ENCODE measurements around the gene MYO6.
"Not testable (repeated sequence)": the region's sequence is repeated elsewhere in the genome, so short reads cannot be mapped to it uniquely, and the experiment has no call there.

Gene MYO6

GRCh38 chr6:75893776-75894152, 144.7 kb downstream of the MYO6 start:
- peak; percentile 19 for DNase-seq

GRCh38 chr6:75896526-75896925, 147.5 kb downstream of the MYO6 start:
- no peak for DNase-seq

GRCh38 chr6:75900216-75900615, 151.2 kb downstream of the MYO6 start:
- DNase-seq = not testable (repeated sequence)

GRCh38 chr6:75905129-75905528, 156.1 kb downstream of the MYO6 start:
- DNase-seq = not testable (repeated sequence)

GRCh38 chr6:75906871-75907270, 157.8 kb downstream of the MYO6 start:
- peak; percentile 13 for DNase-seq

- no peak for DNase-seq
These were observed 158.4 kb downstream of the MYO6 start for GRCh38 chr6:75907444-75907843.

- DNase-seq = no peak
These were observed 164.0 kb downstream of the MYO6 start for GRCh38 chr6:75913040-75913439.

- DNase-seq = peak; percentile 60
These were observed 173.2 kb downstream of the MYO6 start for GRCh38 chr6:75922226-75922625.

- DNase-seq = no peak
These were observed 177.5 kb downstream of the MYO6 start for GRCh38 chr6:75926293-75927168.

GRCh38 chr6:75931011-75931680, 182.1 kb downstream of the MYO6 start:
- DNase-seq = no peak

- peak; percentile 59 for DNase-seq
These were observed 183.0 kb downstream of the MYO6 start for GRCh38 chr6:75932067-75932466.

GRCh38 chr6:75933387-75933975, 184.4 kb downstream of the MYO6 start:
- DNase-seq = peak; percentile 24

- peak; percentile 90 for DNase-seq
These were observed 185.8 kb downstream of the MYO6 start for GRCh38 chr6:75934643-75935472.

- DNase-seq = no peak
These were observed 186.4 kb downstream of the MYO6 start for GRCh38 chr6:75935473-75935793.

GRCh38 chr6:75936682-75937081, 187.6 kb downstream of the MYO6 start:
- no peak for DNase-seq

- DNase-seq = no peak
These were observed 188.8 kb downstream of the MYO6 start for GRCh38 chr6:75937846-75938245.

GRCh38 chr6:75940564-75940963, 191.5 kb downstream of the MYO6 start:
- no peak for DNase-seq

- DNase-seq = no peak
These were observed 192.5 kb downstream of the MYO6 start for GRCh38 chr6:75941509-75941908.

- DNase-seq = no peak
These were observed 194.3 kb downstream of the MYO6 start for GRCh38 chr6:75943381-75943780.

- DNase-seq = no peak
These were observed 197.2 kb downstream of the MYO6 start for GRCh38 chr6:75946146-75946831.

GRCh38 chr6:75947935-75948334, 198.9 kb downstream of the MYO6 start:
- no peak for DNase-seq

- DNase-seq = no peak
These were observed 203.1 kb downstream of the MYO6 start for GRCh38 chr6:75952128-75952527.

- no peak for DNase-seq
These were observed 214.5 kb downstream of the MYO6 start for GRCh38 chr6:75963569-75963968.
